Islet of Langerhans (tissue), 1 donor: ENCODE data around the gene LZTR1.
"Not testable (repeated sequence)": the region's sequence is repeated elsewhere in the genome, so short reads cannot be mapped to it uniquely, and the experiment has no call there.

Source experiments
- FAIRE-seq: peaks from one replicate; lab custom pipeline; 2011; peaks lifted over from hg19 to GRCh38; lab: Jason Lieb, UNC

The LZTR1 gene

GRCh38 chr22:20965888-20966855 lies 15.9 kb upstream of the LZTR1 start:
- FAIRE-seq: no peak

GRCh38 chr22:20966883-20967696 lies 15.0 kb upstream of the LZTR1 start, which contains the start of gene AIFM3:
TSS of gene AIFM3 (plus strand) at chr22:20967255. CDS start at chr22:20967945, 690 bp downstream.
- no peak for FAIRE-seq

GRCh38 chr22:20967697-20968211 lies 14.3 kb upstream of the LZTR1 start:
- no peak for FAIRE-seq

- no peak for FAIRE-seq
These were observed 13.7 kb upstream of the LZTR1 start for GRCh38 chr22:20968281-20968977.

- FAIRE-seq: no peak
These were observed 11.0 kb upstream of the LZTR1 start for GRCh38 chr22:20970939-20971657.

- FAIRE-seq: not testable (repeated sequence)
These were observed 9.9 kb upstream of the LZTR1 start for GRCh38 chr22:20972014-20972694.

- FAIRE-seq: no peak
These were observed 9.0 kb upstream of the LZTR1 start for GRCh38 chr22:20972933-20973577.

- no peak for FAIRE-seq
These were observed 8.3 kb upstream of the LZTR1 start for GRCh38 chr22:20973634-20974286.

- FAIRE-seq: no peak
These were observed 7.7 kb upstream of the LZTR1 start for GRCh38 chr22:20974336-20974955.

- no peak for FAIRE-seq
These were observed 6.4 kb upstream of the LZTR1 start for GRCh38 chr22:20975541-20976290.

GRCh38 chr22:20976291-20976877 lies 5.7 kb upstream of the LZTR1 start:
- no peak for FAIRE-seq

GRCh38 chr22:20977019-20977418 lies 5.1 kb upstream of the LZTR1 start:
- FAIRE-seq: no peak

- no peak for FAIRE-seq
These were observed 4.5 kb upstream of the LZTR1 start for GRCh38 chr22:20977516-20978170.

GRCh38 chr22:20978419-20978818 lies 3.7 kb upstream of the LZTR1 start:
- no peak for FAIRE-seq

GRCh38 chr22:20979243-20979809 lies 2.8 kb upstream of the LZTR1 start:
- no peak for FAIRE-seq

GRCh38 chr22:20979940-20980453 lies 2.1 kb upstream of the LZTR1 start:
- FAIRE-seq: no peak

GRCh38 chr22:20980523-20980922 lies 1.6 kb upstream of the LZTR1 start:
- no peak for FAIRE-seq
